Neutrophil (primary cell): Measurements from ENCODE around the gene ADAM15.

Experiments
- H3K27ac ChIP-seq: fragments of 200-600 bp; sonication (generic); 2 replicates; pipeline ENCODE4 v1.5.1; 2016; ENCODE audit warnings: mild to moderate bottlenecking, moderate library complexity
- H3K27me3 ChIP-seq: fragments of 200-600 bp; sonication (generic); 2 replicates; pipeline ENCODE4 v1.6.0; 2016; ENCODE audit warnings: mild to moderate bottlenecking
- H3K36me3 ChIP-seq: fragments of 200-600 bp; sonication (generic); 2 replicates; pipeline ENCODE4 v1.5.1; 2017
- H3K4me1 ChIP-seq, 2 experiments: fragments of 200-600 bp in 1 of 2; sonication (generic) in 1 of 2; 1 replicate in 1 of 2; 2 replicates in 1 of 2; pipeline versions ENCODE4 v1.5.1 to v1.6.1; 2013 to 2016; ENCODE audit warnings: low read depth in 1 of 2, low read length in 1 of 2, mild to moderate bottlenecking in 1 of 2, moderate library complexity in 1 of 2; ENCODE audit not compliant: control insufficient read depth in 1 of 2, insufficient read depth in 1 of 2
- H3K4me3 ChIP-seq, 2 experiments: fragments of 200-600 bp in 1 of 2; sonication (generic) in 1 of 2; 1 replicate in 1 of 2; 2 replicates in 1 of 2; pipeline ENCODE4 v1.5.1; 2013 to 2016; ENCODE audit warnings: low read depth in 1 of 2, low read length in 1 of 2, mild to moderate bottlenecking in 1 of 2, moderate library complexity in 1 of 2
- H3K9me3 ChIP-seq: fragments of 200-600 bp; sonication (generic); 2 replicates; pipeline ENCODE4 v1.5.1; 2016
- CTCF ChIP-seq: fragments of 200-600 bp; sonication (generic); IDR thresholded peaks from 2 replicates; pipeline ENCODE4 v1.5.1; 2016; ENCODE audit warnings: antibody characterized with exemption

Gene ADAM15

GRCh38 chr1:155042789-155043188 is 8.3 kb upstream of the ADAM15 start:
- no peaks in the 10 kb centered on the region for H3K27me3 ChIP-seq
- H3K4me1 ChIP-seq, result peaks cover 13 to 20% of the 10 kb centered on the region in 2 experiments
- TF ChIP-seq CTCF, result no peak
- H3K36me3 ChIP-seq, result no peaks in the 10 kb centered on the region
- H3K9me3 ChIP-seq, result no peaks in the 10 kb centered on the region
- no peak overlapping the region for H3K4me3 ChIP-seq
- H3K27ac ChIP-seq, result no peak overlapping the region

- H3K9me3 ChIP-seq, result no peaks in the 10 kb centered on the region
- H3K36me3 ChIP-seq, result no peaks in the 10 kb centered on the region
- no peaks in the 10 kb centered on the region for H3K27me3 ChIP-seq
- peaks cover 13 to 19% of the 10 kb centered on the region in 2 experiments for H3K4me1 ChIP-seq
- H3K27ac ChIP-seq, result no peak overlapping the region
- no peak for TF ChIP-seq CTCF
- no peak overlapping the region for H3K4me3 ChIP-seq
Measured at GRCh38 chr1:155043301-155043702, 7.8 kb upstream of the ADAM15 start.

DNA sequence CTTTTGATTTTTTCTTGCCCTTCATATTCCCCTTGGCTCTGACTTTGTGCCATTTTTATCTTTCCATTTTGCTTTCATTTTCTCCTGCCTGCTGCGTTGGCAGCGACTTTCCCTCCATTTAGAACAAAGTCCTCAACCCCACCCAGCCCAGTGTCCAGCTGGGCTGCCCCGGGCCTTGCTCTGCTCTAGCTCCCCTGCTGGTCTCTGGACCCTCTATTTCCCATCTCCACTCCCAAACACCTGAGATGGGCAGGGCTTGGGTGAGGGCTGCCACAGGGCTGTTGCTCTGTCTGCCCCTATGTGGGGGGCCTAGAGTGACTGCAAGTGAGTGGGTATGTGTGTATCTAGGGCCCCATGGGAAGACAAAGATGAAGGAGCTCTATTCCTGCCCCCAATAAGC is 7.3 kb upstream of the ADAM15 start:
- Histone ChIP-seq H3K27ac (no peak overlapping the region), H3K27me3 (no peaks in the 10 kb centered on the region), H3K4me1 (peaks cover 8 to 14% of the 10 kb centered on the region in 2 experiments), H3K4me3 (no peak overlapping the region), H3K9me3 (no peaks in the 10 kb centered on the region), H3K36me3 (no peaks in the 10 kb centered on the region)
- no peak for TF ChIP-seq CTCF

DNA sequence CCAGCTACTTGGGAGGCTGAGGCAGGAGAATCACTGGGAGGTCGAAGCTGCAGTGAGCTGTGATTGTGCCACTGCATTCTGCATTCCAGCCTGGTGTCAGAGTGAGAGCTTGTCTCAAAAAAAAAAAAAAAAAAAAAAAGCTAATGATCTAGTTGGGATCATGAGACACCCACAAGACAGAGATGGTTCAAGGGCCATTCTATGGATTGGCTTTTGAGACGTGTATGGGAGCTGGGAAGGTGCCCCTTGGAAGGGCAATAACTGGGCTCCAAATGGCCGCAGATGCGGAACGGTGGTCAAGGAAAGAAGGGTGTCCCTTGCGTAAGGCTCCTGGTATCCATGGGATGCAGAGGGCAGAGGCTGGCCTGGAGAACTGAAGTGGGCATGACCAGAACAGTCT is 6.8 kb upstream of the ADAM15 start:
- Histone ChIP-seq H3K4me3 (no peak overlapping the region), H3K27ac (no peak overlapping the region), H3K27me3 (no peaks in the 10 kb centered on the region), H3K4me1 (peaks cover 2 to 8% of the 10 kb centered on the region in 2 experiments), H3K9me3 (no peaks in the 10 kb centered on the region), H3K36me3 (no peaks in the 10 kb centered on the region)
- TF ChIP-seq CTCF, result no peak

- H3K27me3 ChIP-seq, result no peaks in the 10 kb centered on the region
- H3K4me3 ChIP-seq, result no peak overlapping the region
- no peak overlapping the region for H3K27ac ChIP-seq
- H3K4me1 ChIP-seq, result peaks cover 4 to 8% of the 10 kb centered on the region in 2 experiments
- no peaks in the 10 kb centered on the region for H3K9me3 ChIP-seq
- TF ChIP-seq CTCF, result peak; percentile 64
- H3K36me3 ChIP-seq, result no peaks in the 10 kb centered on the region
Measured at GRCh38 chr1:155044812-155045657, 6.1 kb upstream of the ADAM15 start.
